ENCODE measurements around the gene ST6GALNAC2. TPM values are rescaled to one million over a fixed set of nuclear protein-coding genes. Genes with fewer than 3 reads are reported as not detected.

The ST6GALNAC2 gene
- total RNA-seq, 1 donor: 0.81 TPM

- no peak for DNase-seq (ENCODE audit: low read depth in 2 of 3, low spot score in 2 of 3)
These were observed 15.4 kb upstream of the ST6GALNAC2 start for GRCh38 chr17:76601065-76601464.

- DNase-seq (ENCODE audit: low read depth in 2 of 3, low spot score in 2 of 3): peak in 1 of 3 donors; percentile 43
These were observed 14.2 kb upstream of the ST6GALNAC2 start for GRCh38 chr17:76599694-76600460.

GRCh38 chr17:76598004-76598439 is 12.4 kb upstream of the ST6GALNAC2 start:
- no peak for DNase-seq (ENCODE audit: low read depth in 2 of 3, low spot score in 2 of 3)

- no peak for DNase-seq (ENCODE audit: low read depth in 2 of 3, low spot score in 2 of 3)
These were observed 11.7 kb upstream of the ST6GALNAC2 start for GRCh38 chr17:76597156-76598003.

- DNase-seq (ENCODE audit: low read depth in 2 of 3, low spot score in 2 of 3): no peak
These were observed 9.0 kb upstream of the ST6GALNAC2 start for GRCh38 chr17:76594690-76595089.

- no peak for DNase-seq (ENCODE audit: low read depth in 2 of 3, low spot score in 2 of 3)
These were observed 8.3 kb upstream of the ST6GALNAC2 start for GRCh38 chr17:76593959-76594358.

- no peak for DNase-seq (ENCODE audit: low read depth in 2 of 3, low spot score in 2 of 3)
These were observed 7.7 kb upstream of the ST6GALNAC2 start for GRCh38 chr17:76593384-76593826.

GRCh38 chr17:76588182-76588581 is 2.5 kb upstream of the ST6GALNAC2 start:
- DNase-seq (ENCODE audit: low read depth in 2 of 3, low spot score in 2 of 3): no peak

- DNase-seq (ENCODE audit: low read depth in 2 of 3, low spot score in 2 of 3): no peak
These were observed 1.3 kb upstream of the ST6GALNAC2 start for GRCh38 chr17:76586741-76587487.

GRCh38 chr17:76585033-76585648 is 519 bp downstream of the ST6GALNAC2 start:
- DNase-seq (ENCODE audit: low read depth in 2 of 3, low spot score in 2 of 3): no peak

GRCh38 chr17:76584427-76585032 is 1.1 kb downstream of the ST6GALNAC2 start:
- DNase-seq (ENCODE audit: low read depth in 2 of 3, low spot score in 2 of 3): no peak

- no peak for DNase-seq (ENCODE audit: low read depth in 2 of 3, low spot score in 2 of 3)
These were observed 3.0 kb downstream of the ST6GALNAC2 start for GRCh38 chr17:76582660-76583059.

GRCh38 chr17:76581515-76581914 is 4.1 kb downstream of the ST6GALNAC2 start:
- no peak for DNase-seq (ENCODE audit: low read depth in 2 of 3, low spot score in 2 of 3)

GRCh38 chr17:76579281-76579680 is 6.4 kb downstream of the ST6GALNAC2 start:
- peak in 1 of 3 donors; percentile 31 for DNase-seq (ENCODE audit: low read depth in 2 of 3, low spot score in 2 of 3)

GRCh38 chr17:76578376-76578775 is 7.3 kb downstream of the ST6GALNAC2 start:
- DNase-seq (ENCODE audit: low read depth in 2 of 3, low spot score in 2 of 3): no peak

- no peak for DNase-seq (ENCODE audit: low read depth in 2 of 3, low spot score in 2 of 3)
These were observed 7.8 kb downstream of the ST6GALNAC2 start for GRCh38 chr17:76577876-76578275.

- DNase-seq (ENCODE audit: low read depth in 2 of 3, low spot score in 2 of 3): no peak
These were observed 9.5 kb downstream of the ST6GALNAC2 start for GRCh38 chr17:76576189-76576588.

- no peak for DNase-seq (ENCODE audit: low read depth in 2 of 3, low spot score in 2 of 3)
These were observed 10.1 kb downstream of the ST6GALNAC2 start for GRCh38 chr17:76575570-76575969.

- DNase-seq (ENCODE audit: low read depth in 2 of 3, low spot score in 2 of 3): no peak
These were observed 11.5 kb downstream of the ST6GALNAC2 start for GRCh38 chr17:76574166-76574565.

- no peak for DNase-seq (ENCODE audit: low read depth in 2 of 3, low spot score in 2 of 3)
These were observed 12.6 kb downstream of the ST6GALNAC2 start for GRCh38 chr17:76573096-76573495.
